22Rv1 (cell line): ENCODE measurements around the gene MTF2.

Experiments used
- ZFX ChIP-seq: fragments of 450-650 bp; IDR thresholded peaks from 2 replicates; pipeline ENCODE4 v1.6.1; 2017; ENCODE audit warnings: antibody characterized with exemption, borderline replicate concordance
- TF ChIP-seq, protein P1 (sequence below): fragments of 450-650 bp; IDR thresholded peaks from 2 replicates; pipeline ENCODE4 v1.5.1; 2017; ENCODE audit warnings: mild to moderate bottlenecking

DNA sequence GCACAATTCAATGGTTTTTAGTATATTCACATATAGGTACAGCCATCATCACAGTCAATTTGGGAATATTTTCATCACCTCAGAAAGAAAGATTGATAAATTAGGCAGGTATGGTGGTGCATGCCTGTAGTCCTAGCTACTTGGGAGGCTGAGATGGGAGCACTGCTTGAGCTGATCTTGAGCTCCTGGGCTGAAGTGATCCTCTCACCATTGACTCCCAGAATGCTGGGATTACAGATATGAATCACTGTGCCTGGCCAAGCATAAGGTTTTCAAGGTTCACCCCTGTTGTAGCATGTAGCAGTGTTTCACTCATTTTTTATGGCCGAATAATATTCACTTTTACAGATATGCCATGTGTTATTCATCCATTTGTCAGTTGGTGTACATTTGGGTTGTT, 44.7 kb upstream of the MTF2 start:
- TF ChIP-seq, protein P1, sequence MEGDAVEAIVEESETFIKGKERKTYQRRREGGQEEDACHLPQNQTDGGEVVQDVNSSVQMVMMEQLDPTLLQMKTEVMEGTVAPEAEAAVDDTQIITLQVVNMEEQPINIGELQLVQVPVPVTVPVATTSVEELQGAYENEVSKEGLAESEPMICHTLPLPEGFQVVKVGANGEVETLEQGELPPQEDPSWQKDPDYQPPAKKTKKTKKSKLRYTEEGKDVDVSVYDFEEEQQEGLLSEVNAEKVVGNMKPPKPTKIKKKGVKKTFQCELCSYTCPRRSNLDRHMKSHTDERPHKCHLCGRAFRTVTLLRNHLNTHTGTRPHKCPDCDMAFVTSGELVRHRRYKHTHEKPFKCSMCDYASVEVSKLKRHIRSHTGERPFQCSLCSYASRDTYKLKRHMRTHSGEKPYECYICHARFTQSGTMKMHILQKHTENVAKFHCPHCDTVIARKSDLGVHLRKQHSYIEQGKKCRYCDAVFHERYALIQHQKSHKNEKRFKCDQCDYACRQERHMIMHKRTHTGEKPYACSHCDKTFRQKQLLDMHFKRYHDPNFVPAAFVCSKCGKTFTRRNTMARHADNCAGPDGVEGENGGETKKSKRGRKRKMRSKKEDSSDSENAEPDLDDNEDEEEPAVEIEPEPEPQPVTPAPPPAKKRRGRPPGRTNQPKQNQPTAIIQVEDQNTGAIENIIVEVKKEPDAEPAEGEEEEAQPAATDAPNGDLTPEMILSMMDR: no peak
- no peak for TF ChIP-seq ZFX
